HEK293 (cell line): Measurements from ENCODE around the gene UBA1.
A peak's percentile ranks its signal among the peaks of the same experiment; 100 is the strongest.

ENCODE experiments used
- GLI4 ChIP-seq: fragments of 450-650 bp; formaldehyde crosslinking; IDR thresholded peaks from 2 replicates; pipeline ENCODE4 v1.5.1; 2016; ENCODE audit warnings: missing biosample characterization, missing genetic modification characterization
- KLF16 ChIP-seq: fragments of 450-650 bp; formaldehyde crosslinking; IDR thresholded peaks from 2 replicates; pipeline ENCODE4 v1.5.1; 2017; ENCODE audit warnings: missing biosample characterization, missing genetic modification characterization
- KLF9 ChIP-seq: fragments of 450-650 bp; formaldehyde crosslinking; IDR thresholded peaks from 2 replicates; pipeline ENCODE4 v1.5.1; 2016; ENCODE audit warnings: missing biosample characterization, missing genetic modification characterization, low read depth
- MYNN ChIP-seq: fragments of 450-650 bp; formaldehyde crosslinking; IDR thresholded peaks from 2 replicates; pipeline ENCODE4 v1.5.1; 2016; ENCODE audit warnings: missing biosample characterization, missing genetic modification characterization, borderline replicate concordance
- OSR2 ChIP-seq: fragments of 450-650 bp; formaldehyde crosslinking; IDR thresholded peaks from 2 replicates; pipeline ENCODE4 v1.5.1; 2016; ENCODE audit warnings: missing biosample characterization, missing genetic modification characterization
- OVOL3 ChIP-seq: fragments of 450-650 bp; formaldehyde crosslinking; IDR thresholded peaks from 2 replicates; pipeline ENCODE4 v1.5.1; 2016; ENCODE audit warnings: missing biosample characterization, missing genetic modification characterization
- SALL2 ChIP-seq: fragments of 450-650 bp; formaldehyde crosslinking; IDR thresholded peaks from 2 replicates; pipeline ENCODE4 v1.5.0; 2017; ENCODE audit warnings: missing biosample characterization, mild to moderate bottlenecking, missing genetic modification characterization, borderline replicate concordance
- TRIM28 ChIP-seq: IDR thresholded peaks from 2 replicates; pipeline ENCODE4 v1.6.1; 2011; ENCODE audit warnings: low read length, control low read depth, borderline replicate concordance
- ZBTB20 ChIP-seq: fragments of 450-650 bp; formaldehyde crosslinking; IDR thresholded peaks from 2 replicates; pipeline ENCODE4 v1.5.1; 2016; ENCODE audit warnings: missing biosample characterization, missing genetic modification characterization
- ZNF114 ChIP-seq: fragments of 450-650 bp; formaldehyde crosslinking; IDR thresholded peaks from 2 replicates; pipeline ENCODE4 v1.5.0; 2017; ENCODE audit warnings: missing biosample characterization, missing genetic modification characterization
- ZNF175 ChIP-seq: fragments of 450-650 bp; formaldehyde crosslinking; IDR thresholded peaks from 2 replicates; pipeline ENCODE4 v1.5.1; 2016; ENCODE audit warnings: missing biosample characterization, missing genetic modification characterization
- ZNF266 ChIP-seq: fragments of 450-650 bp; formaldehyde crosslinking; IDR thresholded peaks from 2 replicates; pipeline ENCODE4 v1.5.1; 2016; ENCODE audit warnings: missing biosample characterization, missing genetic modification characterization, low read depth
- ZNF292 ChIP-seq: fragments of 450-650 bp; formaldehyde crosslinking; IDR thresholded peaks from 2 replicates; pipeline ENCODE4 v1.5.1; 2016; ENCODE audit warnings: low read depth, missing biosample characterization, missing genetic modification characterization, borderline replicate concordance
- ZNF302 ChIP-seq: fragments of 450-650 bp; formaldehyde crosslinking; IDR thresholded peaks from 2 replicates; pipeline ENCODE4 v1.5.1; 2016; ENCODE audit warnings: missing biosample characterization, missing genetic modification characterization, low read depth
- ZNF404 ChIP-seq: fragments of 450-650 bp; formaldehyde crosslinking; IDR thresholded peaks from 2 replicates; pipeline ENCODE4 v1.5.1; 2017; ENCODE audit warnings: missing biosample characterization, missing genetic modification characterization
- ZNF510 ChIP-seq: fragments of 450-650 bp; formaldehyde crosslinking; IDR thresholded peaks from 2 replicates; pipeline ENCODE4 v1.5.1; 2018; ENCODE audit warnings: mild to moderate bottlenecking, missing genetic modification characterization, missing biosample characterization; ENCODE audit not compliant: insufficient replicate concordance
- ZNF558 ChIP-seq: fragments of 450-650 bp; formaldehyde crosslinking; IDR thresholded peaks from 2 replicates; pipeline ENCODE4 v1.5.1; 2016; ENCODE audit warnings: missing biosample characterization, missing genetic modification characterization
- ZNF561 ChIP-seq: fragments of 450-650 bp; IDR thresholded peaks from 2 replicates; pipeline ENCODE4 v1.5.1; 2018; ENCODE audit warnings: missing biosample characterization, missing genetic modification characterization, borderline replicate concordance
- ZNF596 ChIP-seq: fragments of 450-650 bp; IDR thresholded peaks from 2 replicates; pipeline ENCODE4 v1.5.0; 2018; ENCODE audit warnings: missing biosample characterization, mild to moderate bottlenecking, missing genetic modification characterization, moderate library complexity
- ZNF624 ChIP-seq: fragments of 450-650 bp; formaldehyde crosslinking; IDR thresholded peaks from 2 replicates; pipeline ENCODE4 v1.5.1; 2017; ENCODE audit warnings: missing biosample characterization, missing genetic modification characterization
- ZNF664 ChIP-seq: fragments of 450-650 bp; formaldehyde crosslinking; IDR thresholded peaks from 2 replicates; pipeline ENCODE4 v1.5.1; 2016; ENCODE audit warnings: missing biosample characterization, missing genetic modification characterization
- ZNF76 ChIP-seq: fragments of 450-650 bp; formaldehyde crosslinking; IDR thresholded peaks from 2 replicates; pipeline ENCODE4; 2016; ENCODE audit warnings: low read depth, missing biosample characterization, missing genetic modification characterization, borderline replicate concordance
- ZNF837 ChIP-seq: fragments of 450-650 bp; formaldehyde crosslinking; IDR thresholded peaks from 2 replicates; pipeline ENCODE4 v1.5.1; 2016; ENCODE audit warnings: missing biosample characterization, missing genetic modification characterization
- ZNF843 ChIP-seq: fragments of 450-650 bp; formaldehyde crosslinking; IDR thresholded peaks from 2 replicates; pipeline ENCODE4 v1.5.1; 2016; ENCODE audit warnings: missing biosample characterization, missing genetic modification characterization
- TF ChIP-seq, protein P1 (sequence below): fragments of 450-650 bp; formaldehyde crosslinking; optimal IDR thresholded peaks from 2 replicates; pipeline ENCODE3; 2016; ENCODE audit warnings: missing biosample characterization, mild to moderate bottlenecking, missing genetic modification characterization
- TF ChIP-seq, protein P2 (sequence below): fragments of 450-650 bp; formaldehyde crosslinking; IDR thresholded peaks from 2 replicates; pipeline ENCODE4 v1.5.1; 2016; ENCODE audit warnings: missing biosample characterization, missing genetic modification characterization
- TF ChIP-seq, protein P3 (sequence below): fragments of 450-650 bp; formaldehyde crosslinking; IDR thresholded peaks from 2 replicates; pipeline ENCODE4 v1.5.1; 2016; ENCODE audit warnings: missing biosample characterization, missing genetic modification characterization, low read depth
- TF ChIP-seq, protein P4 (sequence below): fragments of 450-650 bp; formaldehyde crosslinking; conservative IDR thresholded peaks from 2 replicates; pipeline ENCODE4 v1.5.1; 2016; ENCODE audit warnings: low read depth, missing biosample characterization, missing genetic modification characterization

Gene UBA1

DNA sequence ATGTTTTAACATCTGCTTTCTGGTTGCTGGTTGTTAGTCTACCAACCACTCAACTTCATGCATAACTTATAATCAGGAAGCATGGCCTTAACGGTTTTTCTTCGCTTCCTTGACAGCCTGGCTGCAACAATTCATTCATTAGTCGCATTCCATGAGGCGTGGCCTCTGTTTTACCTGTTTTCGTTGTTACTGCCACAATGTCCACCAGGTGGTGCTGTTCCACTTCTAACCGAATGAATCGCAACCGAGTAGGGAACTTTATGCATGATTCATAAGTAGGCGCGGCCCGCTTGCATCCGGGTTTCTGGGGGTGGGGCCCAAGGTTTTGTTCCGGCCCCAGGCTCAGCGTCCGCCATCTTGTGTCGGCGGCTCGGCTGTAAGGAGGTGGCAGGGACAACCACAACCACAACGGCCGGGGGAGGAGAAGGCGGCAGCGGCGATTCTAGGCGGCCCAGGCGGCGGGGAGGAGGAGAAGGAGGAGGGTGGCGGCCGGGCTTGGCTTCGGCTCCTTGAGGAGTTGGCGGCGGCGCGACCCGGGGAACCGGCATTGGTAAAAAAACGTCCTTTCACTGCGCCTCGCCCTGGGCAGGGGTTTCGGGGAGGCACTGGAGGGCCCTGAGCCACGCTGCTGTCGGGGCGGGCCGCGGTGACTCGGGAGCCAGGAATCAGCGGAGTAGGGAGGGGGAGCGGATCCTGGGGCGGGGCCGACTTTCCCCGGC, at the start of gene UBA1 (continued):
- TF ChIP-seq OSR2 (tag by site-specific recombination) (peak; percentile 81), GLI4 (tag by site-specific recombination) (no peak), TRIM28 (peak; percentile 79), KLF16 (peak; percentile 14; the same call in 1 of the 2 replicates), ZNF624 (tag by site-specific recombination) (no peak), ZNF837 (no peak), OVOL3 (tag by site-specific recombination) (no peak), ZNF302 (tag by site-specific recombination) (no peak), ZNF292 (tag by site-specific recombination) (no peak), MYNN (tag by site-specific recombination) (no peak), ZNF596 (tag by site-specific recombination) (no peak), ZNF558 (tag by site-specific recombination) (no peak), ZNF266 (tag by site-specific recombination) (no peak), ZNF114 (tag by site-specific recombination) (no peak), ZNF561 (tag by site-specific recombination) (peak; percentile 27; the same call in 1 of the 2 replicates), ZNF843 (tag by site-specific recombination) (no peak), ZNF664 (no peak), ZNF404 (tag by site-specific recombination) (no peak), ZNF76 (tag by site-specific recombination) (peak; percentile 51), KLF9 (peak; percentile 92), ZNF510 (tag by site-specific recombination) (no peak), ZNF175 (tag by site-specific recombination) (no peak), SALL2 (tag by site-specific recombination) (no peak), ZBTB20 (peak; percentile 95)
- TF ChIP-seq, protein P1, sequence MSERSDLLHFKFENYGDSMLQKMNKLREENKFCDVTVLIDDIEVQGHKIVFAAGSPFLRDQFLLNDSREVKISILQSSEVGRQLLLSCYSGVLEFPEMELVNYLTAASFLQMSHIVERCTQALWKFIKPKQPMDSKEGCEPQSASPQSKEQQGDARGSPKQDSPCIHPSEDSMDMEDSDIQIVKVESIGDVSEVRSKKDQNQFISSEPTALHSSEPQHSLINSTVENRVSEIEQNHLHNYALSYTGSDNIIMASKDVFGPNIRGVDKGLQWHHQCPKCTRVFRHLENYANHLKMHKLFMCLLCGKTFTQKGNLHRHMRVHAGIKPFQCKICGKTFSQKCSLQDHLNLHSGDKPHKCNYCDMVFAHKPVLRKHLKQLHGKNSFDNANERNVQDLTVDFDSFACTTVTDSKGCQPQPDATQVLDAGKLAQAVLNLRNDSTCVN (tag by site-specific recombination): no peak
- TF ChIP-seq, protein P2, sequence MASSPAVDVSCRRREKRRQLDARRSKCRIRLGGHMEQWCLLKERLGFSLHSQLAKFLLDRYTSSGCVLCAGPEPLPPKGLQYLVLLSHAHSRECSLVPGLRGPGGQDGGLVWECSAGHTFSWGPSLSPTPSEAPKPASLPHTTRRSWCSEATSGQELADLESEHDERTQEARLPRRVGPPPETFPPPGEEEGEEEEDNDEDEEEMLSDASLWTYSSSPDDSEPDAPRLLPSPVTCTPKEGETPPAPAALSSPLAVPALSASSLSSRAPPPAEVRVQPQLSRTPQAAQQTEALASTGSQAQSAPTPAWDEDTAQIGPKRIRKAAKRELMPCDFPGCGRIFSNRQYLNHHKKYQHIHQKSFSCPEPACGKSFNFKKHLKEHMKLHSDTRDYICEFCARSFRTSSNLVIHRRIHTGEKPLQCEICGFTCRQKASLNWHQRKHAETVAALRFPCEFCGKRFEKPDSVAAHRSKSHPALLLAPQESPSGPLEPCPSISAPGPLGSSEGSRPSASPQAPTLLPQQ (tag by site-specific recombination): peak; percentile 87
- TF ChIP-seq, protein P3, sequence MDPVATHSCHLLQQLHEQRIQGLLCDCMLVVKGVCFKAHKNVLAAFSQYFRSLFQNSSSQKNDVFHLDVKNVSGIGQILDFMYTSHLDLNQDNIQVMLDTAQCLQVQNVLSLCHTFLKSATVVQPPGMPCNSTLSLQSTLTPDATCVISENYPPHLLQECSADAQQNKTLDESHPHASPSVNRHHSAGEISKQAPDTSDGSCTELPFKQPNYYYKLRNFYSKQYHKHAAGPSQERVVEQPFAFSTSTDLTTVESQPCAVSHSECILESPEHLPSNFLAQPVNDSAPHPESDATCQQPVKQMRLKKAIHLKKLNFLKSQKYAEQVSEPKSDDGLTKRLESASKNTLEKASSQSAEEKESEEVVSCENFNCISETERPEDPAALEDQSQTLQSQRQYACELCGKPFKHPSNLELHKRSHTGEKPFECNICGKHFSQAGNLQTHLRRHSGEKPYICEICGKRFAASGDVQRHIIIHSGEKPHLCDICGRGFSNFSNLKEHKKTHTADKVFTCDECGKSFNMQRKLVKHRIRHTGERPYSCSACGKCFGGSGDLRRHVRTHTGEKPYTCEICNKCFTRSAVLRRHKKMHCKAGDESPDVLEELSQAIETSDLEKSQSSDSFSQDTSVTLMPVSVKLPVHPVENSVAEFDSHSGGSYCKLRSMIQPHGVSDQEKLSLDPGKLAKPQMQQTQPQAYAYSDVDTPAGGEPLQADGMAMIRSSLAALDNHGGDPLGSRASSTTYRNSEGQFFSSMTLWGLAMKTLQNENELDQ (tag by site-specific recombination): no peak
- TF ChIP-seq, protein P4, sequence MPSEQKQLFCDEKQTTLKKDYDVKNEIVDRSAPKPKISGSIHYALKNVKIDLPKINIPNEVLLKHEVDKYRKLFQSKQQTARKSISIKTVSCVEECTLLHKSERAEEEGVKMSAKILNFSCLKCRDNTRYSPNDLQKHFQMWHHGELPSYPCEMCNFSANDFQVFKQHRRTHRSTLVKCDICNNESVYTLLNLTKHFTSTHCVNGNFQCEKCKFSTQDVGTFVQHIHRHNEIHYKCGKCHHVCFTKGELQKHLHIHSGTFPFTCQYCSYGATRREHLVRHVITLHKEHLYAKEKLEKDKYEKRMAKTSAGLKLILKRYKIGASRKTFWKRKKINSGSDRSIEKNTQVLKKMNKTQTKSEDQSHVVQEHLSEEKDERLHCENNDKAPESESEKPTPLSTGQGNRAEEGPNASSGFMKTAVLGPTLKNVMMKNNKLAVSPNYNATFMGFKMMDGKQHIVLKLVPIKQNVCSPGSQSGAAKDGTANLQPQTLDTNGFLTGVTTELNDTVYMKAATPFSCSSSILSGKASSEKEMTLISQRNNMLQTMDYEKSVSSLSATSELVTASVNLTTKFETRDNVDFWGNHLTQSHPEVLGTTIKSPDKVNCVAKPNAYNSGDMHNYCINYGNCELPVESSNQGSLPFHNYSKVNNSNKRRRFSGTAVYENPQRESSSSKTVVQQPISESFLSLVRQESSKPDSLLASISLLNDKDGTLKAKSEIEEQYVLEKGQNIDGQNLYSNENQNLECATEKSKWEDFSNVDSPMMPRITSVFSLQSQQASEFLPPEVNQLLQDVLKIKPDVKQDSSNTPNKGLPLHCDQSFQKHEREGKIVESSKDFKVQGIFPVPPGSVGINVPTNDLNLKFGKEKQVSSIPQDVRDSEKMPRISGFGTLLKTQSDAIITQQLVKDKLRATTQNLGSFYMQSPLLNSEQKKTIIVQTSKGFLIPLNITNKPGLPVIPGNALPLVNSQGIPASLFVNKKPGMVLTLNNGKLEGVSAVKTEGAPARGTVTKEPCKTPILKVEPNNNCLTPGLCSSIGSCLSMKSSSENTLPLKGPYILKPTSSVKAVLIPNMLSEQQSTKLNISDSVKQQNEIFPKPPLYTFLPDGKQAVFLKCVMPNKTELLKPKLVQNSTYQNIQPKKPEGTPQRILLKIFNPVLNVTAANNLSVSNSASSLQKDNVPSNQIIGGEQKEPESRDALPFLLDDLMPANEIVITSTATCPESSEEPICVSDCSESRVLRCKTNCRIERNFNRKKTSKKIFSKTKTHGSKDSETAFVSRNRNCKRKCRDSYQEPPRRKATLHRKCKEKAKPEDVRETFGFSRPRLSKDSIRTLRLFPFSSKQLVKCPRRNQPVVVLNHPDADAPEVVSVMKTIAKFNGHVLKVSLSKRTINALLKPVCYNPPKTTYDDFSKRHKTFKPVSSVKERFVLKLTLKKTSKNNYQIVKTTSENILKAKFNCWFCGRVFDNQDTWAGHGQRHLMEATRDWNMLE (tag by site-specific recombination): 0 out of 2 replicates have a peak, but pooled peaks have one; percentile 26
